Measurements from ENCODE around the gene SYT17.

SYT17 gene

GRCh38 chr16:19301931-19302330, 133.9 kb downstream of the SYT17 start:
- H3K4me2 ChIP-seq (ENCODE audit: insufficient read depth, low read length, poor library complexity, severe bottlenecking) = no peak overlapping the region
- no CpG with 5 or more reads among the region's 1 CpG for WGBS, 2 donors (ENCODE audit: extremely low coverage in 2 of 2, insufficient read length in 2 of 2, insufficient replicate concordance in 1 of 2)
- H3K4me1 ChIP-seq (ENCODE audit: control insufficient read depth in 2 of 2, insufficient read depth in 1 of 2, low read depth in 1 of 2, low read length in 2 of 2) = peaks cover 0 to 9% of the 10 kb centered on the region in 2 donors
- H3K14ac ChIP-seq (ENCODE audit: low read length) = no peak overlapping the region
- no peak overlapping the region for H3K4ac ChIP-seq (ENCODE audit: low read length)
- no peak overlapping the region for H2BK120ac ChIP-seq (ENCODE audit: low read depth, low read length)
- no peak overlapping the region for H3K9ac ChIP-seq (ENCODE audit: low read depth, low read length, poor library complexity)
- H2BK5ac ChIP-seq (ENCODE audit: low read length) = no peak overlapping the region
- H3K9me3 ChIP-seq (replicated peaks in 1 of 2; ENCODE audit: control insufficient read depth in 2 of 2, insufficient read depth in 1 of 2, low read depth in 1 of 2, low read length in 2 of 2) = no peaks in the 10 kb centered on the region
- H2AFZ ChIP-seq (ENCODE audit: low read length) = no peak overlapping the region
- peaks cover 0 to 2% (median 0%) of the 10 kb centered on the region in 3 experiments for H3K27me3 ChIP-seq (ENCODE audit: control insufficient read depth in 3 of 3, insufficient read depth in 3 of 3, low read depth in 1 of 3, low read length in 3 of 3)
- H2BK12ac ChIP-seq (ENCODE audit: low read length) = no peak overlapping the region
- H3K18ac ChIP-seq (ENCODE audit: low read length) = no peak overlapping the region
- no peak overlapping the region for H3K27ac ChIP-seq (replicated peaks; ENCODE audit: low read length)
- no peak overlapping the region for H2BK15ac ChIP-seq (ENCODE audit: low read length)
- no peak overlapping the region for H2AK5ac ChIP-seq (ENCODE audit: low read depth, low read length)
- no peak for DNase-seq (ENCODE audit: low spot score)
- no peak overlapping the region for H3K23ac ChIP-seq (ENCODE audit: low read depth, low read length, poor library complexity)
- no peaks in the 10 kb centered on the region for H3K36me3 ChIP-seq (replicated peaks in 1 of 2; ENCODE audit: control insufficient read depth in 2 of 2, insufficient read depth in 2 of 2, low read length in 2 of 2)
- H4K8ac ChIP-seq (ENCODE audit: low read depth, low read length) = no peak overlapping the region
- H3K4me3 ChIP-seq (ENCODE audit: low read length in 2 of 2) = no peak overlapping the region
- H3K79me1 ChIP-seq (ENCODE audit: low read depth, low read length) = no peaks in the 10 kb centered on the region
- no peak overlapping the region for H4K91ac ChIP-seq (ENCODE audit: low read depth, low read length, poor library complexity)

GRCh38 chr16:19304750-19305149, 136.7 kb downstream of the SYT17 start:
- Histone ChIP-seq H2BK15ac (ENCODE audit: low read length) (no peak overlapping the region), H3K36me3 (replicated peaks in 1 of 2; ENCODE audit: control insufficient read depth in 2 of 2, insufficient read depth in 2 of 2, low read length in 2 of 2) (no peaks in the 10 kb centered on the region), H3K14ac (ENCODE audit: low read length) (no peak overlapping the region), H3K9me3 (replicated peaks in 1 of 2; ENCODE audit: control insufficient read depth in 2 of 2, insufficient read depth in 1 of 2, low read depth in 1 of 2, low read length in 2 of 2) (no peaks in the 10 kb centered on the region), H2AK5ac (ENCODE audit: low read depth, low read length) (no peak overlapping the region), H3K79me1 (ENCODE audit: low read depth, low read length) (no peaks in the 10 kb centered on the region), H2AFZ (ENCODE audit: low read length) (no peak overlapping the region), H3K4me3 (ENCODE audit: low read length in 2 of 2) (no peak overlapping the region), H2BK12ac (ENCODE audit: low read length) (no peak overlapping the region), H3K18ac (ENCODE audit: low read length) (peak overlapping the region; percentile 6), H4K91ac (ENCODE audit: low read depth, low read length, poor library complexity) (no peak overlapping the region), H2BK120ac (ENCODE audit: low read depth, low read length) (no peak overlapping the region), H2BK5ac (ENCODE audit: low read length) (no peak overlapping the region), H3K4me2 (ENCODE audit: insufficient read depth, low read length, poor library complexity, severe bottlenecking) (no peak overlapping the region), H4K8ac (ENCODE audit: low read depth, low read length) (no peak overlapping the region), H3K9ac (ENCODE audit: low read depth, low read length, poor library complexity) (no peak overlapping the region), H3K4ac (ENCODE audit: low read length) (no peak overlapping the region), H3K27ac (replicated peaks; ENCODE audit: low read length) (peak overlapping the region; percentile 49), H3K23ac (ENCODE audit: low read depth, low read length, poor library complexity) (no peak overlapping the region), H3K27me3 (ENCODE audit: control insufficient read depth in 3 of 3, insufficient read depth in 3 of 3, low read depth in 1 of 3, low read length in 3 of 3) (peaks cover 0 to 2% (median 0%) of the 10 kb centered on the region in 3 experiments), H3K4me1 (ENCODE audit: control insufficient read depth in 2 of 2, insufficient read depth in 1 of 2, low read depth in 1 of 2, low read length in 2 of 2) (peaks cover 0 to 9% of the 10 kb centered on the region in 2 donors)
- no CpG with 5 or more reads among the region's 2 CpGs for WGBS, 2 donors (ENCODE audit: extremely low coverage in 2 of 2, insufficient read length in 2 of 2, insufficient replicate concordance in 1 of 2)
- no peak for DNase-seq (ENCODE audit: low spot score)

GRCh38 chr16:19305443-19305842, 137.4 kb downstream of the SYT17 start:
- no CpG with 5 or more reads among the region's 2 CpGs for WGBS, 2 donors (ENCODE audit: extremely low coverage in 2 of 2, insufficient read length in 2 of 2, insufficient replicate concordance in 1 of 2)
- H3K4me2 ChIP-seq (ENCODE audit: insufficient read depth, low read length, poor library complexity, severe bottlenecking) = no peak overlapping the region

GRCh38 chr16:19307587-19308241, 139.7 kb downstream of the SYT17 start:
- Histone ChIP-seq H2BK120ac (ENCODE audit: low read depth, low read length) (no peak overlapping the region), H3K4me1 (ENCODE audit: control insufficient read depth in 2 of 2, insufficient read depth in 1 of 2, low read depth in 1 of 2, low read length in 2 of 2) (peaks cover 0 to 9% of the 10 kb centered on the region in 2 donors), H2BK15ac (ENCODE audit: low read length) (no peak overlapping the region), H3K27me3 (ENCODE audit: control insufficient read depth in 3 of 3, insufficient read depth in 3 of 3, low read depth in 1 of 3, low read length in 3 of 3) (no peaks in the 10 kb centered on the region), H4K8ac (ENCODE audit: low read depth, low read length) (no peak overlapping the region), H2BK12ac (ENCODE audit: low read length) (no peak overlapping the region), H2AK5ac (ENCODE audit: low read depth, low read length) (no peak overlapping the region), H3K18ac (ENCODE audit: low read length) (no peak overlapping the region), H3K4ac (ENCODE audit: low read length) (no peak overlapping the region), H4K91ac (ENCODE audit: low read depth, low read length, poor library complexity) (no peak overlapping the region), H3K27ac (replicated peaks; ENCODE audit: low read length) (no peak overlapping the region), H3K4me2 (ENCODE audit: insufficient read depth, low read length, poor library complexity, severe bottlenecking) (no peak overlapping the region), H3K9me3 (replicated peaks in 1 of 2; ENCODE audit: control insufficient read depth in 2 of 2, insufficient read depth in 1 of 2, low read depth in 1 of 2, low read length in 2 of 2) (peaks cover 0 to 3% of the 10 kb centered on the region in 2 donors), H3K79me1 (ENCODE audit: low read depth, low read length) (no peaks in the 10 kb centered on the region), H2BK5ac (ENCODE audit: low read length) (no peak overlapping the region), H3K14ac (ENCODE audit: low read length) (no peak overlapping the region), H3K9ac (ENCODE audit: low read depth, low read length, poor library complexity) (no peak overlapping the region), H2AFZ (ENCODE audit: low read length) (no peak overlapping the region), H3K4me3 (ENCODE audit: low read length in 2 of 2) (no peak overlapping the region), H3K36me3 (replicated peaks in 1 of 2; ENCODE audit: control insufficient read depth in 2 of 2, insufficient read depth in 2 of 2, low read length in 2 of 2) (peaks cover 0 to under 1% of the 10 kb centered on the region in 2 donors), H3K23ac (ENCODE audit: low read depth, low read length, poor library complexity) (no peak overlapping the region)
- no CpG with 5 or more reads among the region's 8 CpGs for WGBS, 2 donors (ENCODE audit: extremely low coverage in 2 of 2, insufficient read length in 2 of 2, insufficient replicate concordance in 1 of 2)
- DNase-seq (ENCODE audit: low spot score) = peak; percentile 54

More at GRCh38 chr16:19305443-19305842, 137.4 kb downstream of the SYT17 start:
- H3K4me1 ChIP-seq (ENCODE audit: control insufficient read depth in 2 of 2, insufficient read depth in 1 of 2, low read depth in 1 of 2, low read length in 2 of 2) = peaks cover 0 to 9% of the 10 kb centered on the region in 2 donors
- no peaks in the 10 kb centered on the region for H3K79me1 ChIP-seq (ENCODE audit: low read depth, low read length)
- no peak overlapping the region for H4K91ac ChIP-seq (ENCODE audit: low read depth, low read length, poor library complexity)
- peaks cover 0 to 2% (median 0%) of the 10 kb centered on the region in 3 experiments for H3K27me3 ChIP-seq (ENCODE audit: control insufficient read depth in 3 of 3, insufficient read depth in 3 of 3, low read depth in 1 of 3, low read length in 3 of 3)
- no peak overlapping the region for H2AFZ ChIP-seq (ENCODE audit: low read length)
- no peak overlapping the region for H2BK12ac ChIP-seq (ENCODE audit: low read length)
- H3K9ac ChIP-seq (ENCODE audit: low read depth, low read length, poor library complexity) = no peak overlapping the region
- no peak for DNase-seq (ENCODE audit: low spot score)
- H4K8ac ChIP-seq (ENCODE audit: low read depth, low read length) = no peak overlapping the region
- no peak overlapping the region for H2AK5ac ChIP-seq (ENCODE audit: low read depth, low read length)
- H3K9me3 ChIP-seq (replicated peaks in 1 of 2; ENCODE audit: control insufficient read depth in 2 of 2, insufficient read depth in 1 of 2, low read depth in 1 of 2, low read length in 2 of 2) = no peaks in the 10 kb centered on the region
- H3K18ac ChIP-seq (ENCODE audit: low read length) = no peak overlapping the region
- H3K14ac ChIP-seq (ENCODE audit: low read length) = no peak overlapping the region
- H3K23ac ChIP-seq (ENCODE audit: low read depth, low read length, poor library complexity) = no peak overlapping the region
- H3K4ac ChIP-seq (ENCODE audit: low read length) = no peak overlapping the region
- H3K27ac ChIP-seq (replicated peaks; ENCODE audit: low read length) = peak overlapping the region; percentile 49
- no peak overlapping the region for H2BK15ac ChIP-seq (ENCODE audit: low read length)
- no peak overlapping the region for H2BK5ac ChIP-seq (ENCODE audit: low read length)
- H3K4me3 ChIP-seq (ENCODE audit: low read length in 2 of 2) = no peak overlapping the region
- H2BK120ac ChIP-seq (ENCODE audit: low read depth, low read length) = no peak overlapping the region
- no peaks in the 10 kb centered on the region for H3K36me3 ChIP-seq (replicated peaks in 1 of 2; ENCODE audit: control insufficient read depth in 2 of 2, insufficient read depth in 2 of 2, low read length in 2 of 2)
